Right lobe of liver (tissue), 6 donors: ENCODE data around the gene SLC7A5. TPM values are rescaled to one million over a fixed set of nuclear protein-coding genes. Genes with fewer than 3 reads are reported as not detected.
A peak's percentile ranks its signal among the peaks of the same experiment; 100 is the strongest.

ENCODE experiments used
- ATAC-seq, 4 donors: fragments of 200-7000 bp; cut with Tn5 transposase; one replicate each; pipeline ENCODE4 v1.9.1; 2020; ENCODE audit warnings: mild to moderate bottlenecking in 4 of 4, moderate library complexity in 4 of 4
- DNase-seq, 3 donors: peaks; one replicate each; pipeline ENCODE4 v3.0.0-alpha.2; 2020
- H3K27ac ChIP-seq, 3 donors: fragments of 200-600 bp; one replicate each; pipeline ENCODE4 v1.8.0; 2022
- H3K27me3 ChIP-seq, 2 donors: fragments of 200-600 bp; one replicate each; pipeline ENCODE4 v1.8.0; 2022
- H3K36me3 ChIP-seq, 4 donors: fragments of 200-600 bp; sonication (generic) in 1 of 4; one replicate each; pipeline versions ENCODE4 v1.5.1 to v1.8.0; 2017 to 2022; ENCODE audit warnings: control low read depth in 1 of 4
- H3K4me1 ChIP-seq, 4 donors: fragments of 200-600 bp; sonication (generic) in 1 of 4; one replicate each; pipeline versions ENCODE4 v1.5.1 to v1.8.0; 2017 to 2022; ENCODE audit warnings: control low read depth in 1 of 4
- H3K4me3 ChIP-seq, 3 donors: fragments of 200-600 bp; one replicate each; pipeline ENCODE4 v1.8.0; 2022
- H3K9me3 ChIP-seq, 4 donors: fragments of 200-600 bp; sonication (generic) in 1 of 4; one replicate each; pipeline versions ENCODE4 v1.5.1 to v1.8.0; 2017 to 2022; ENCODE audit warnings: control low read depth in 1 of 4
- CTCF ChIP-seq, 4 donors: fragments of 200-600 bp in 3 of 4; fragments of 450-650 bp in 1 of 4; IDR thresholded peaks; one replicate each; pipeline versions ENCODE4 v1.5.1 to v1.8.0; 2016 to 2022; ENCODE audit warnings: antibody characterized with exemption in 4 of 4, mild to moderate bottlenecking in 2 of 4
- POLR2A ChIP-seq: fragments of 450-650 bp; IDR thresholded peaks from one replicate; pipeline ENCODE4 v1.6.1; 2017; ENCODE audit warnings: antibody characterized with exemption, mild to moderate bottlenecking
- WGBS: methylation state at CpG from one replicate; pipeline ENCODE4 v1.1.6; 2018; ENCODE audit warnings: low coverage, low lambda C conversion rate; ENCODE audit not compliant: insufficient coverage; ENCODE audit errors: missing lambda C conversion rate; 5-methylcytosine and 5-hydroxymethylcytosine counted together
- intact Hi-C, 2 donors: fragments of 100-400 bp; cut with DNase I; formaldehyde crosslinking; loops; one replicate each; pipeline versions ENCODE4 v1.11.2 to v1.14.1; 2022
- total RNA-seq, 6 experiments: library from RNA; depleted of rRNA in 2 of 6; stranded (reverse); fragments of >200 nt in 2 of 6; fragmentation: NEBNext Ultra II Directional in 3 of 6; extraction: Animal tissue kit (Norgen Biotek cat#: 25700) in 3 of 6; gene quantifications; one replicate each; pipeline versions ENCODE4 v1.1.0 to v1.2.4, GENCODE V29; 2016 to 2023
- donor health status: DM: no; HTN: yes; CAD: no.
- donor health status: DM: no; HTN: no; CAD: no.
- donor health status: DM: no; HTN: no; CAD: no.
- donor health status: DM: no; HTN: yes; CAD: no.
- donor health status: DM: no; HTN: yes; CAD: no.

The SLC7A5 gene
- total RNA-seq, 6 experiments from 2014 or later, result 7.0 to 16.3 (median 12.4) TPM

GRCh38 chr16:87849419-87850008 lies 19.8 kb downstream of the SLC7A5 start:
- DNase-seq (peak in 1 of 3 donors; percentile 77), ATAC-seq (peak in 1 of 4 donors; percentile 0)
- H3K36me3 ChIP-seq, result no peaks in the 10 kb centered on the region
- intact Hi-C loops, result no loop called here
- no peak overlapping the region for H3K4me3 ChIP-seq
- TF ChIP-seq CTCF (IDR thresholded peaks at IDR 0.05) (no peak), POLR2A (no peak)
- peak overlapping the region in 1 of 3 donors; percentile 70 for H3K27ac ChIP-seq
- 66% methylated on average over 11 of the region's 16 CpGs for WGBS
- no peaks in the 10 kb centered on the region for H3K27me3 ChIP-seq
- H3K4me1 ChIP-seq, result peaks cover 2 to 87% (median 23%) of the 10 kb centered on the region in 4 donors
- H3K9me3 ChIP-seq, result no peaks in the 10 kb centered on the region

DNA sequence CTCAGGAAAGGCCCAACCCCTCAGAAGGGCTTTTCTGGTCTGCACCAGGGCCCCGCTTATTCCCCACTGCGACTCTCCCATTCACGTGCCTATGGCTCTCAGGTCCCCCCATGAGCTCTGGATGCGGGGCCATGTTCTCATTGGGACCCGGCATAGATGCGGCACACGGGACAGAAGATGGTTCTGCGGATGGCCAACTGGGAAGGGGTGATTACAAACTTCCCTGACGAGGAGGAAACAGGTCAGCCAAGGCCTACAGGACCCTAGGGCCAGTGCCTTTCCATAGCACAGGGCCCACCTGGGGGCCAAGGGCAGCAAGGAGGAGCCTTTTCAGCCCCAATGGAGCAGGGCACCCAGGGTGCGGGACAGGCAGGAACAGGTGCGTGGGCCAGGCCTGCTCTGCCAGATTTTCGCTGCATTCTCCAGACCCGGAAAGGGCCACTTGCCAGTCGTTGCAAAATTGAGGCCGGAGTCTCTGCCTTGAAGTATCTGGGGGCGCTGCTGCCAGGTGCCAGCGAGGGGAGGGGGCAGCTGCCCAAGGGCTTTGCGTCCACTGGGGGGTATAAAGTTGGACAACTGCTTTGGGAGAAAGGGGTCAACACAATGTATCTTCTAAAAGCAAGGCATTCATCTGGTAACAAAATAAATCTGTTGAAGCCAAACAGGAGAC lies 20.5 kb downstream of the SLC7A5 start:
- intact Hi-C loops, result no loop called here
- H3K4me1 ChIP-seq, result peaks cover 2 to 83% (median 23%) of the 10 kb centered on the region in 4 donors

GRCh38 chr16:87847785-87848675 lies 21.3 kb downstream of the SLC7A5 start:
- WGBS, result 28% methylated on average over 11 of the region's 28 CpGs
- Histone ChIP-seq H3K36me3 (peaks cover 0 to 10% (median 0%) of the 10 kb centered on the region in 4 donors), H3K4me3 (peak overlapping the region in 2 of 3 donors; percentile 2 to 23), H3K27me3 (no peaks in the 10 kb centered on the region), H3K4me1 (peaks cover 2 to 75% (median 21%) of the 10 kb centered on the region in 4 donors), H3K9me3 (no peaks in the 10 kb centered on the region), H3K27ac (peak overlapping the region; percentile 57 to 75 (median 70))
- no peak for TF ChIP-seq CTCF (IDR thresholded peaks at IDR 0.05)
- TF ChIP-seq POLR2A, result peak; percentile 43
- ATAC-seq (peak in 3 of 4 donors; percentile 5 to 12 (median 11)), DNase-seq (peak in 2 of 3 donors; percentile 66 to 81)
- intact Hi-C loops, result no loop called here

More for the DNA sequence above, 20.5 kb downstream of the SLC7A5 start:
- Histone ChIP-seq H3K4me3 (no peak overlapping the region), H3K36me3 (peaks cover 0 to 5% (median 0%) of the 10 kb centered on the region in 4 donors), H3K27me3 (no peaks in the 10 kb centered on the region), H3K9me3 (no peaks in the 10 kb centered on the region), H3K27ac (peak overlapping the region; percentile 57 to 75 (median 70))
- TF ChIP-seq CTCF (IDR thresholded peaks at IDR 0.05), result no peak
- TF ChIP-seq POLR2A, result peak; percentile 4
- peak in 1 of 3 donors; percentile 70 for DNase-seq
- ATAC-seq, result peak in 1 of 4 donors; percentile 0
- 59% methylated on average over 3 of the region's 18 CpGs for WGBS

- no peaks in the 10 kb centered on the region for H3K9me3 ChIP-seq
- H3K27me3 ChIP-seq, result no peaks in the 10 kb centered on the region
- intact Hi-C loops, result no loop called here
- DNase-seq (peak in 2 of 3 donors; percentile 71 to 83), ATAC-seq (peak in 1 of 4 donors; percentile 3)
- peaks cover 0 to 10% (median 0%) of the 10 kb centered on the region in 4 donors for H3K36me3 ChIP-seq
- peak overlapping the region in 2 of 3 donors; percentile 23 to 34 for H3K4me3 ChIP-seq
- H3K4me1 ChIP-seq, result peaks cover 2 to 71% (median 20%) of the 10 kb centered on the region in 4 donors
- H3K27ac ChIP-seq, result peak overlapping the region; percentile 57 to 75 (median 70)
- TF ChIP-seq POLR2A (no peak), CTCF (IDR thresholded peaks at IDR 0.05) (no peak)
- WGBS, result no CpG with 5 or more reads among the region's 8 CpGs
Measured at GRCh38 chr16:87847467-87847784, 21.9 kb downstream of the SLC7A5 start.
